ENCODE data around the gene MTMR12.

GRCh38 chr5:32358611-32359010 is 45.9 kb upstream of the MTMR12 start:
- no peak for TF ChIP-seq POLR2A (IDR thresholded peaks at IDR 0.05; ENCODE audit: low read length)
- TF ChIP-seq GATA1 (IDR thresholded peaks at IDR 0.05; ENCODE audit: low read depth, low read length): no peak
